GM19025 (cell line): ENCODE measurements around the gene BNC1.

ENCODE experiments used
- ATAC-seq: cut with Tn5 transposase; IDR thresholded peaks from one replicate; pipeline ENCODE4 v1.9.1; 2021; ENCODE audit warnings: mild to moderate bottlenecking, low read depth, moderate library complexity; ENCODE audit not compliant: unreplicated experiment

Gene BNC1, protein sequence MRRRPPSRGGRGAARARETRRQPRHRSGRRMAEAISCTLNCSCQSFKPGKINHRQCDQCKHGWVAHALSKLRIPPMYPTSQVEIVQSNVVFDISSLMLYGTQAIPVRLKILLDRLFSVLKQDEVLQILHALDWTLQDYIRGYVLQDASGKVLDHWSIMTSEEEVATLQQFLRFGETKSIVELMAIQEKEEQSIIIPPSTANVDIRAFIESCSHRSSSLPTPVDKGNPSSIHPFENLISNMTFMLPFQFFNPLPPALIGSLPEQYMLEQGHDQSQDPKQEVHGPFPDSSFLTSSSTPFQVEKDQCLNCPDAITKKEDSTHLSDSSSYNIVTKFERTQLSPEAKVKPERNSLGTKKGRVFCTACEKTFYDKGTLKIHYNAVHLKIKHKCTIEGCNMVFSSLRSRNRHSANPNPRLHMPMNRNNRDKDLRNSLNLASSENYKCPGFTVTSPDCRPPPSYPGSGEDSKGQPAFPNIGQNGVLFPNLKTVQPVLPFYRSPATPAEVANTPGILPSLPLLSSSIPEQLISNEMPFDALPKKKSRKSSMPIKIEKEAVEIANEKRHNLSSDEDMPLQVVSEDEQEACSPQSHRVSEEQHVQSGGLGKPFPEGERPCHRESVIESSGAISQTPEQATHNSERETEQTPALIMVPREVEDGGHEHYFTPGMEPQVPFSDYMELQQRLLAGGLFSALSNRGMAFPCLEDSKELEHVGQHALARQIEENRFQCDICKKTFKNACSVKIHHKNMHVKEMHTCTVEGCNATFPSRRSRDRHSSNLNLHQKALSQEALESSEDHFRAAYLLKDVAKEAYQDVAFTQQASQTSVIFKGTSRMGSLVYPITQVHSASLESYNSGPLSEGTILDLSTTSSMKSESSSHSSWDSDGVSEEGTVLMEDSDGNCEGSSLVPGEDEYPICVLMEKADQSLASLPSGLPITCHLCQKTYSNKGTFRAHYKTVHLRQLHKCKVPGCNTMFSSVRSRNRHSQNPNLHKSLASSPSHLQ

DNA sequence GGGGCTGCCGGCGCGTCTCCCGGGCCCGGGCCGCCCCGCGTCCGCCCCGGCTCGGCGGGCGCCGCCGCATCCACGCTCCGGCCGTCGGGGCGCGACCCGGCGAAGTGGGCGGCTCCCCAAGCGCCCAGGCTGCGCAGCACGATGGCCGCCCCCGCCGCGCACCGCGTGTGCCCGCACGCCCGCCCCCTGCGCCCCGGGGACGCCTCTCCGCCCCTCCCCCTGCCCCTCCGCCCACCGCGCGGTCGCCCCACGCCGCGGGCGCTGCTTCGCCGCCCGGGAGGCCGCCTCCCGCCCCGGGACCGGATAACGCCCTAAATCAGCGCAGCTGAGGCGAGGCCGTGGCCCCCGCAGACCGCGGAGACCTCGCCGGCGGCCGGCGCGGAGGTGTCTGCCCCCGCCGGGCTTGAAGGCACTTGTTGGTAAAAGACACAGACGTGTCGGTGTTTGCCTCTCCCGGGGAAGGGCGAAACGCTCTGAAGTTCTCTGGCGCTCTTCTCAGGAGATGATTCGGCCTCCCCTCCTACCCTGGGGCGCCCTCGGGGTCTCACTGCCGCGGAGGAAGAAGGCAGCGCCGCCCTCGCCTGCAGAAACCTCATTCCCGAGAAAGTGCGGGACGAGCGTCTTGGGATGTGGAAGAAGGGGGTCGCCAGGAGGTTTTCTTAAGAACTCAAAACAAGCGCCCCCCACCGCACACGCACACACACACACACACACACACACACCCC, at the start of gene BNC1:
BNC1 (minus strand) TSS at position 106 of the 725 bp plus-strand sequence; CDS start at position 70, 36 bp downstream.
- ATAC-seq: no peak

DNA sequence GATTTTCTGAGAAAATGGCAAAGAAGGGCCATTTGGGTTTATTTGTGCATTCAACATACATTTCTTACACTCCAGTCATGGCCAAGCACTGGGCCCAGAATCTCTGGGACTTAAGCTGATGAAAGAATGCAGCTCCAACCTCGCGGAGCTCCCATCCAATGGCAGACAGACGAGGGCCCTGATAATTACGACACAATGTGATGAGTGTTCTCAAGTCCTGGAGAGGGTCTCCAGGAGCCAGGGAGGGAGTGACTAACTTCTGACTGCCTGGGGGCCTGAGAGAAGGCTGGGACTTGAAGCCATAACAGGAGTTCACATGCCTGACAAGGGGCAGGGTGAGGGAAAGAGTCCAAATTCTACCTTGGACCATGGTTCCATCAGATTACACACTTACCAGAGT, 42.6 kb upstream of the BNC1 start:
- ATAC-seq: no peak

DNA sequence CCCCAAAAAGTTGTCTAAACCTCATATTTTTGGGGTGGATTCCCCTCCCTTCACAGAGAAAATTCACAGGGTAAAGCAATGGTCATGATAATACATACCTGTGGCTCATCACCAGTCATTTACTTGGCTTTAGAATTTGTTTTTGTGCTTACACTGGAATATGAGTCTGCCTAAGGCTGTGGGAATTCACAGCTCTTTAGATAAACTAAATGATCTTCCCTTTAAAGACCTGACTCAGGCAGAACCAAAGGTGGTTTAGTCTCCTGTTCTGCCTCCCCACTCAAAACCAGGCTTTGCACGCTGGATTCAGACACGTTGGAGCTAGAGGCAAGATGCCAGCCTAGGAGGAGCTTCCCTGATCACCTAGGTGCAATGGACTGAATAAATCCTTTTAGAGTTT, 40.3 kb upstream of the BNC1 start:
- ATAC-seq: no peak

DNA sequence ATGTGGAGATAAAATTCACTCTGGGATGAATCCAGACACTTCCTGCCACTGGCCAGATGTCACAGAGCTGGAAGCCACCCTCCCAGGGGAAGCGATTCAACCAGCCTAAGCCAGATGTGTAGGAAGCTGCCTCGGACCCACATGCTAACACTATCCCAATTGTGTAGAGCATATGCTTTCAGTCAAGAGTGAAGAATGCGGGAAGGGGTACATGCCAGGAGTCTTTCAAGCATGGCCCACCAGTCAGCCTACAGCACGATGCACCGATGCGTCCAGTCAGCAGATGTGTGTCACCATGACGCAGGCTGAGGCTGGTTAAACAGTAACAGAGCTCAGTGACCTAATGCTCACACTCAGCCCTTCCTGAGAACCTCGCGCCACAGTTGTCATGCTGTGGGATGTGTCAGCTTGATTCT, 38.8 kb upstream of the BNC1 start:
- ATAC-seq: no peak

DNA sequence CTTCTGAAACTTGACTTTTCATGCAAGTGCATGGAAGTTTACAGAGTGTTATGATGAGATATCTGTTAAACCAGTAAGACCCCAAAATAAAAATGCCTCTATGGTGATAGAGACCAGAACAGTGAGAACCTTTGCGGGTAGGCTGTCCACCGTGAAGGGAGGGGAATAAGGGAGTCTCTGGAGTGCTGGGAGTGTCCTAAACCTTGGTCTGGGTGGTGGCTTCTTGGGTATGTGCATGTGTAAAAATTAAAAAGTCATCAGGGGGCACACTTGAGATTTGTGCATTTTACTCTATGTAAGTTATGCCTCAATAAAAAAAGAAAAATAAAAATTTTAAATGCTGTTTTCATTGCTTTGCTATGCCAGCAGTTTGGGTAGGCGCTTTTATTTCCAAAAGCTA, 38.2 kb upstream of the BNC1 start:
- ATAC-seq: no peak

DNA sequence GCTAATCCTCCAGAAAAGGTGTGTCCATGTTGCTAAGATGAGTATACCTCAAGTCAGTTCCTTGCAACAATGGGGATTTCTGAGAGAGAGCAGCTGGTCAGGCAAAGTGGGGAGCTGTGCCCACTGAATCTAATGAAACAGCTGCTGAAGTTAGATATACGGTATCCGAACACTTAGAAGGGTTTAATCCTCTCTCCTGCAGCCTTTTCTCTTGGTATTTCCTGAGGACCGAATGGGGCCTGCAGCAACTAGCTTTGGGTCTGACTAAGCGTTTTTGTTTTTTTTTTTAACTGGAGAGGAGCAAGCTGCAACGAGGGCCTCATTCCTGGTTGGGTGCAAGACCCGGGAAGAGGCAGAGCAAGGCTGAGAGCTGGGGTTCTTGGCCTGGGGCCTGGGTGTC, 37.6 kb upstream of the BNC1 start:
- no peak for ATAC-seq

DNA sequence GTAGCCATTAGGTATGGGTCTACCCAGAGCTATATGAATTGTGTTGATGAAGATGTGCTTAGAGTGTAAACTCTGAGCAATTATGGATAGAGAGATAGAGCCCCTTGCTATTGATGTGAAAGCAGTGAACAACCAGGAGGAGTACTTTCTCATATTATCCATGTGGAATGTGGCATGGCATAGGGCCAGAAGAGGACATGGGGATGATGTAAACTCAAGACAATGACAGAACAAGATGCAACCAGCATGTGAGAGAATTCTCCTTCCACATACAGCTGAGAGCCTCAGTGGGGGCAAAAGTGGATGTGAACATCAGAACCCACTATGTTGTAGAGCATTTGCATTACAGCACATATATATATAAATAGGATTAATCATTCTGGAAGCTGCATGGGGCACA, 36.4 kb upstream of the BNC1 start:
- no peak for ATAC-seq

DNA sequence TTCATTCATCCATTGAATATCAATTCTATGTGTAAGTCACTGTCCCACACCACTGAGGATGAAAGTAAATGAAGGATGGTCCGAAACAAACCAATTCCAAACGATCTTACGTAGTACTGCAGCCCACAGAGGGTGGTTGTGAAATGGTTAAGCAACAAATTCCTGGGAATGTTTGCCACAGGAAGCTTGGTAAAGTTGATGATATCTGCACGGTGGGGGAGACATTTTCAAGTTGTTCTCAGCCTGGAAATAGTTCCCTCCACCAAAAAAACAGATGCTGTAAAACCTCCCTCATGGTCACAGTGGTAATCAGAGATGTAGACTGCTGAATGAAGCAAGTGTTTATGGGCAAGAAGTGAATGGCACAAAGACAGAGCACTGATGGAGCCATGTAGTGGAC, 35.9 kb upstream of the BNC1 start:
- ATAC-seq: no peak

DNA sequence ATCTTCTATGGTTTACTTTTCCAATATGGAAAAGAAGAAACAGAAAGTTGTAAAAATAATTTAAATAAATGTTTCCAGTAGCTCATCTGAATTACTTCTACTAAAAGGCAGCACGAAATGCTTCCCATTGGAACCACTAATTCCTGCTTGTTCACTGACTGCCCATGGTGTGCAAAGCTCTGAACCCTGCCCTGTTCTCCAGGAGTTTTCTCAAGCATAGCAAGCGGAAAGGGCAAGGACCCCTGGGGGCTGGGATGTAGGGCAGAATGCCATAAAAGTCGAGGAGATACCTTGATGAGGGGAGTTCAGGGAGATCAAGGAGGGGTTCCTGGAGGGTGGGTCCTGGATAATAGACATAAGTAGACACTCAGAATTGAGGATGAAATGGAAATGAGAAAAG, 35.3 kb upstream of the BNC1 start:
- ATAC-seq: no peak

DNA sequence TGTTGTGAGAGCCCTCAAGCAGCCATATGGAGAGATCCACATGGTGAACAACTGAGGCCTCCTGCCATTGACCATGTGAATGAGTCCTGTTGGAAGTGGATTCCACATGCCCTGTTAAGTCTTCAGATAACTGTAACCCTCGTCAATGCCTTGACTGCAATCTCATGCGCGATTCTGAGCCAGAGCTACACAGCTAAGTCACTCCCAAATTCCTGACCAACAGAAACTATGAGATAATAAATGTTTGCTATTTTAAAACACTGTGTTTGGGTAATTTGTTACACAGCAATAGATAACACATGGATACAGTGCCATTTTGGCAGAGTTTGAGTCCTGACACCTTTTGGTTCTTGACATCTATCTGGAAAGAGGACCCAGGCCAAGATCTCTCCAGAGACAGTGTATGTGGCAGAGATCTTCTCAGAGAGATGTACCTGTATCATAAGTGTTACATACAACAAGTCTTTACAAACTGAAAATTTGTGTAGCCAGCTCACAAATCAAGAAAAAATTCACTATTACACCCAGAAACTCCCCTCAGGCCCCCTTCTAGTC, 34.5 kb upstream of the BNC1 start:
- no peak for ATAC-seq

DNA sequence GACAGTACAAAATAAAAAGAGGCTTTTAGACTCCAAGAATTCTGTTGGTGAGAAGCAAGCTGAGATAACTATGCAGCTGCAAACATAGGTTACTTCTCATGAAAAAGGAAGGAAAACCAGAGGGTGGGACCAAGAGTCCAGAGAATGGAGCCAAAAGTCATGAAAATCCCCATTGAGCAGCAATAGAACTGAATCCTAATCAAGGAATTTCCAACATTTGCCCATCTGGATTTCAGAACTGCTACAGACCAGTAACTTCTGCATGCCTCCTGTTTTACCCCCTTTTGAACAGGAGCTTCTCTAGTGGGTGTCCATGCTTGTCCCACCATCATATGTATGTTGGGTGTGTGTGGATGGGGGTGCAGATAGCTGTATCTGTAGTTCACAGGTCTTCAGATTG, 33.6 kb upstream of the BNC1 start:
- no peak for ATAC-seq

DNA sequence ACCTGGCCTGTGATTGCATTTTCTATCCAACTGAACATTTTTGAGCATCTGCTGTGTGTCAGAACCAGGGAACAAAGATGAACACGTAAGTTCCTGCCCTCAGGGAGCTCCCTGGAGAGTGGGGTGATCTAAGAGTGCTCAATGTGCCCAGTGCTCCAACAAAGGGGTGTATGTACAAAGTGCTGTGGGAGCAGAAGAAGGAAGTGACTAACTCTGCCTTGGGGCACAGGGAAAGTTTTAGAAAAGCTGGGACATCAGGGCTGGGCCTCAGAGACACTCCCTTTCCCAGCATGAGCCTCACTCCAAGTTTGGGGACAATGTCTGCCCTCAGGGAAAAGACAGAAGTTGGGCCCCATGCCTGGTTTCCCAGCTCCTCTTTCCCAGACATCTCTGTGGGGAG, 27.6 kb upstream of the BNC1 start:
- ATAC-seq: no peak

DNA sequence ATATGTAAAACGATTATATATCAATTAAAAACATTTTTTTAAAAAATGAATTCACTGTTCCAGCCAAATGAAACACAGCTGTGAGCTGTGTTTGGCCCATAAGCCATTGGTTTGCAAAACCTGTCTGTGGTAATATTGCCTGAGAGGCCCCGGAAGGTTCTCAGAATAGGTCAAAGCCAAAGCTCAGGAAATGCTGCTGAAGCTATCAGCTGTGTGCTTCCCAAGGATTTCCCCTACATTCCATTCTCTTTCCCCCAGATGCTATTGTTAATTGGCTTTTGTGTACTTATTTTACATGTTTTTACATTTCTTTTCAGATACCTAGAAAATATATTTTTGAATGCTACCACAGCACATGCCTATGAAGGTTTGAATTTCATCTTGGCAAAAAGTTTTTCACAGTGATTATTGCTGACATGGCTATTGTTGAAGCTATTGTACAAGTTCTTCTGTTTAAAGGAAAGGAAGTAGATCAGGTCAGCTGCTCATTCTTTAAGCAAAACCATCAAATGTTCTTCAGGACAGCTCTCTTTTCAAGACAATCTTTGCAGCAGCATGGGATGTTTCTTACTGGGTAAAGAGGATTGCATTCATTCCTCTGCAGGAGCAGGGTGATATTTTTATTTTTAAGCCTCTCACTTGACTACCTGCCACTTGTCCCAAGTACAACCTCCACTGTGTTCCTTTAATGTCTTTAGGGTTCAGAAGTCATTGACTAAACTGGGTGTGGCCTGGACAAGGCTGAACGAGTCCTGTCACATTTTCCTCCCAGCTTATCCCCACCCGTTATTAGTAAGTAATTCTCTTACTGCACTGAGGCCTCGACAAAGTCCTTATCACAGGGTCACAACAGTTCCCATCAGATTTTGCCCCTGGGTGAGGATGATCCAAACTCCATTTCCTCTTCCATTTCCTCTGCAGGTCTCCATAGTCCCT, 26.3 kb upstream of the BNC1 start:
- no peak for ATAC-seq

DNA sequence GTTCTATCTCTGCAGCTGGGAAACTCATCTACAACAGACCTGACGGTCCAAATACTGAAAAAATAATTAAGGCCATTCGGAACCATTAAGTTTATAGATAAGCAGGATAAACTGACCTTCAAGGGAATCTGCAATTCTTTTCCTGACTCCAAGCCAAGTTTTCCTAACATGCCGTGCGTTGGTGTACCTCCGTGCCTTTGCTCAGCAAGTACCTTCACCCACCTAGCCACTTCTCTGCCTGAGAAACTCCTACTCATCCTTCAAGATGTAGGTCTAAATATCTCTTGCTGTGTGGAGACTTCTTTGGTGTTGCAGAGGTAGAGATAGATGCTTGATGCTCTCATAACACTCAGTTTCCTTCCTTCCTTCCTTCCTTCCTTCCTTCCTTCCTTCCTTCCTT, 24.2 kb upstream of the BNC1 start:
- ATAC-seq: no peak

DNA sequence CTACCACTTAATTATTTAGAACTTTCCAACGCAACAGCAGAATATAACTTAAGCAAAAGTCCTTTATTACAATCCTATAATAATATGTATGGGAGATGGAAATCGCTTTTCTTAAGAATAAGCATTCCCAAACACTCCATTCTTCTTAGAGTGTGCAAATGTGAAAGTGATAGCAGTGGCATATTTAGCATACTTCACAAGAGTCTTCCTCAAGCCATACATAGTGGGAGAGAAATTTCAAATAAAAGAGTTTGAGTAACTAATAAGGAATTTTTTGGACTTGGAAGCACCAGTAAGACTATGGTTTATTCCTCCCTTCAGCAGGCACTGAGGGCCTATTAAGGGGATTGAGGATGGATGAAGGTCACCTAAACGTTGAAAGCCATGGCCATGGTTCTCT, 22.1 kb upstream of the BNC1 start:
- no peak for ATAC-seq

DNA sequence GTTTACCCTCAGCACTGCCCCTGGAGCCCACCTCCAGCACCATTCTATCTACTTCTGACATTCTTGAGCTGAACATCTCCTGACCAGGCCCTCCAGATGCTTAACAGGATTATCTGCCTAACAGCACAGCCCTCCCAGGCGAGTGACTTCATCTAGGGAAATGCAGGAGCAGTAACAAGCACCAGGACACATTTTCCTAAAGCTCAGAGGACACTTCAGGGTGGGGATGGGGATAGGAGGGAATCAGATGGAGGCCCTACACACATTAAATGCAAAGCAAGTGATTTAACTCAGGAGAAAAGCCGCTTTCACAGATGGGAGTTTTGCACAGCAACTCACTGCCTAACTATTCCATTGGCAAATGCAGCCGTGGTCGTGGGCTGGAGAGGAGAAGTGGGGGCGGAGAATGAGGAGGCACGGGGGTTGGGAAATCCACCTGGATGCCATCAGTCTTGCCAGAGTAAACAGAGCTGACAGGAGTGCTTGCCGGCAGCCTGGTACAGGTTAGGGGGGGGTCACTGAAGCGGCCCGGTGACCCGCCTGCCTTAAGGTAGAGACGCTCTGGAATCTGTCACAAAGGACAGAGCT, 21.3 kb upstream of the BNC1 start:
- no peak for ATAC-seq

DNA sequence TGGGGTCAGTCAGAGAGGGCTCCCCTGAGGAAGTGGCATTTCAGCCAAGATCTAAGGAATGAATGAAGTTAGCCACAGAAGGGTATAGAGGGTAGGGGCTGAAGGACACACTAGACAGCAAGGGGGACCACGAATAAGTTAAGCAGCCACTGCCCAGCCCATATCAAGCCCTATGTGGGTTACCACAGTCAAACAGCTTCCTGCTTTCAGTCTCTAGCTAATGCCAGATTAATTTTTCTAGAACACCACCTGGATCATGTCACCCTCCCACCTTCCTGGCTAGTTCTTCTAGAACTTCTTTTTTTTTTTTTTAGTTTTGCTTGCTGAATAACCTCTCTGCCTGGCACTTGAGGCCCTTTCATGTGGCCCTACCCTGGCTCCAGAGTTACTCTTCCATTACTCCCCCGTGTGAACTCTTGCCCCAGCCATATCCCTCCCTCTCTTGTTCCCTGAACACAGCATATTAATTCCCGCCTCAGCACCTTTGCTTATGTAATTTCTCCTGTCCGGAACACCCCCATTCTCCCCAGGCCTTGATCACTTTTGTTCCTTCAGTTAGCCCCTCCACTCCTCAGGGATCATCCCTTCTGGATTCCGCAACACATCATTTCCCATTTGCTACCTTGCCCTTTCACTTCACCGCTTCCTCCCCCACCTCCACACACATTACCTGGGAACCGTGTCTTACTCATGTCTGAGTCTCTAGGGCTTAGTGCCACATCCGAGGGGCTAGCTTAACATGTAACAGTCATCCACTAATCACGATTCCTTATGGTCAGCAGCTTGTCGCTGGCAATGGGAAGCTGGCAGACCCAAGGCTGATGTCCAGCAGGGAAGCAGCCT, 20.6 kb upstream of the BNC1 start:
- ATAC-seq: no peak

DNA sequence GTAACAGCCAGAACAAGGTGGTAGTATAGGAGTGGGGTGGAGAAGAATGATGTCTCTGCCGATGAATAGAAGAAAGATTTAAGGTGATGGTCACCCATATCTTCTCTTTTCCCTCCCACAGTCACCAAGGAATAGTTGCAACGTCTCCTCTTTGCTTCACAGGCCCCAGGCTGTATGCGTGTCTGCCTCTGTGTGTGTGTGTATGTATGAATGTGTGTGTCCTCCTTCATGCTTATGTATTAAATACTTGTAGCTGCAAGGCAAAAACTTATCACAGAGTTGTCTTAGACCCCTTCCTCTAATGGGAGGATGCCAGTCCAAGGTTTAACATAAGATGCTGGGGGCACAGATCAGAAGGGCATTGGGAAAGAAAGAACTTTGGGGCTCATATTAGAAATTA, 19.1 kb upstream of the BNC1 start:
- no peak for ATAC-seq
